DND-41 (cell line): ENCODE results near the gene PREX1.

Source experiments
- ATAC-seq: fragments of 200-7000 bp; cut with Tn5 transposase; 3 replicates; pipeline ENCODE4 v1.9.1; 2021; ENCODE audit warnings: low read depth; ENCODE audit not compliant: insufficient read depth
- DNase-seq: peaks from one replicate; pipeline ENCODE4 v3.0.0-alpha.2; 2020
- H2AFZ ChIP-seq: 2 replicates; pipeline ENCODE4 v1.6.0; 2012; ENCODE audit warnings: low read depth, low read length
- H3K27ac ChIP-seq: 2 replicates; pipeline ENCODE4 v1.5.1; 2012; ENCODE audit warnings: low read length, inconsistent platforms
- H3K27me3 ChIP-seq: fragments of 200-600 bp; sonication (generic); 2 replicates; pipeline ENCODE4 v1.6.0; 2012; ENCODE audit warnings: low read length, mild to moderate bottlenecking, inconsistent platforms; ENCODE audit not compliant: insufficient read depth, poor library complexity
- H3K36me3 ChIP-seq: 2 replicates; pipeline ENCODE4 v1.5.1; 2012; ENCODE audit warnings: low read length, inconsistent platforms; ENCODE audit not compliant: insufficient read depth
- H3K4me1 ChIP-seq: 2 replicates; pipeline ENCODE4 v1.5.1; 2012; ENCODE audit warnings: mild to moderate bottlenecking, low read length; ENCODE audit not compliant: insufficient read depth
- H3K4me2 ChIP-seq: 2 replicates; pipeline ENCODE4 v1.6.0; 2012; ENCODE audit warnings: mild to moderate bottlenecking, moderate library complexity, low read length, inconsistent platforms; ENCODE audit not compliant: insufficient read depth
- H3K4me3 ChIP-seq, 2 experiments: fragments of 200-600 bp in 1 of 2; shearing (Covaris generic) in 1 of 2; 2 replicates each; pipeline ENCODE4 v1.5.1; 2012 to 2016; ENCODE audit warnings: inconsistent platforms in 2 of 2, low read length in 2 of 2, mild to moderate bottlenecking in 2 of 2, low read depth in 1 of 2, moderate library complexity in 1 of 2
- H3K79me2 ChIP-seq: 2 replicates; pipeline ENCODE4 v1.6.0; 2012; ENCODE audit warnings: low read length, inconsistent platforms; ENCODE audit not compliant: insufficient read depth
- H3K9ac ChIP-seq: 2 replicates; pipeline ENCODE4 v1.6.0; 2012; ENCODE audit warnings: low read depth, mild to moderate bottlenecking, inconsistent platforms, low read length, moderate library complexity
- H3K9me3 ChIP-seq: 2 replicates; pipeline ENCODE4 v1.5.1; 2012; ENCODE audit warnings: low read length, moderate library complexity, mild to moderate bottlenecking, inconsistent platforms; ENCODE audit not compliant: insufficient read depth, severe bottlenecking
- H4K20me1 ChIP-seq: 2 replicates; pipeline ENCODE4 v1.6.0; 2012; ENCODE audit warnings: low read length; ENCODE audit not compliant: insufficient read depth
- CTCF ChIP-seq: IDR thresholded peaks from 2 replicates; pipeline ENCODE4 v1.5.1; 2012; ENCODE audit warnings: borderline replicate concordance, low read length, moderate library complexity, mild to moderate bottlenecking; ENCODE audit not compliant: poor library complexity, severe bottlenecking; ENCODE audit errors: extremely low read depth
- EZH2 ChIP-seq: IDR thresholded peaks from 3 replicates; pipeline ENCODE4 v1.6.1; 2012; ENCODE audit warnings: borderline replicate concordance, low read depth, mild to moderate bottlenecking, moderate library complexity, low read length, inconsistent platforms; ENCODE audit not compliant: severe bottlenecking

The PREX1 gene

GRCh38 chr20:48849299-48849698 is 21.5 kb upstream of the PREX1 start:
- H4K20me1 ChIP-seq, result no peaks in the 10 kb centered on the region; the same call in 1 of the 2 replicates
- H3K4me3 ChIP-seq, result no peak overlapping the region
- DNase-seq (no peak), ATAC-seq (no peak)
- H3K4me2 ChIP-seq, result no peak overlapping the region
- no peaks in the 10 kb centered on the region for H3K9me3 ChIP-seq
- H3K4me1 ChIP-seq, result no peaks in the 10 kb centered on the region
- no peak overlapping the region for H3K9ac ChIP-seq
- no peaks in the 10 kb centered on the region for H3K27me3 ChIP-seq
- H3K27ac ChIP-seq, result no peak overlapping the region
- H3K79me2 ChIP-seq, result no peaks in the 10 kb centered on the region
- H3K36me3 ChIP-seq, result no peaks in the 10 kb centered on the region
- no peak for TF ChIP-seq CTCF
- no peak for TF ChIP-seq EZH2
- no peak overlapping the region for H2AFZ ChIP-seq

GRCh38 chr20:48847498-48848205 is 19.9 kb upstream of the PREX1 start:
- DNase-seq (no peak), ATAC-seq (no peak)
- Histone ChIP-seq H3K79me2 (no peaks in the 10 kb centered on the region), H3K4me2 (no peak overlapping the region), H3K9me3 (no peaks in the 10 kb centered on the region), H3K4me3 (no peak overlapping the region), H2AFZ (no peak overlapping the region), H3K9ac (no peak overlapping the region), H3K36me3 (no peaks in the 10 kb centered on the region), H4K20me1 (no peaks in the 10 kb centered on the region; the same call in 1 of the 2 replicates), H3K4me1 (no peaks in the 10 kb centered on the region), H3K27me3 (no peaks in the 10 kb centered on the region), H3K27ac (no peak overlapping the region)
- TF ChIP-seq CTCF (no peak), EZH2 (no peak)

DNA sequence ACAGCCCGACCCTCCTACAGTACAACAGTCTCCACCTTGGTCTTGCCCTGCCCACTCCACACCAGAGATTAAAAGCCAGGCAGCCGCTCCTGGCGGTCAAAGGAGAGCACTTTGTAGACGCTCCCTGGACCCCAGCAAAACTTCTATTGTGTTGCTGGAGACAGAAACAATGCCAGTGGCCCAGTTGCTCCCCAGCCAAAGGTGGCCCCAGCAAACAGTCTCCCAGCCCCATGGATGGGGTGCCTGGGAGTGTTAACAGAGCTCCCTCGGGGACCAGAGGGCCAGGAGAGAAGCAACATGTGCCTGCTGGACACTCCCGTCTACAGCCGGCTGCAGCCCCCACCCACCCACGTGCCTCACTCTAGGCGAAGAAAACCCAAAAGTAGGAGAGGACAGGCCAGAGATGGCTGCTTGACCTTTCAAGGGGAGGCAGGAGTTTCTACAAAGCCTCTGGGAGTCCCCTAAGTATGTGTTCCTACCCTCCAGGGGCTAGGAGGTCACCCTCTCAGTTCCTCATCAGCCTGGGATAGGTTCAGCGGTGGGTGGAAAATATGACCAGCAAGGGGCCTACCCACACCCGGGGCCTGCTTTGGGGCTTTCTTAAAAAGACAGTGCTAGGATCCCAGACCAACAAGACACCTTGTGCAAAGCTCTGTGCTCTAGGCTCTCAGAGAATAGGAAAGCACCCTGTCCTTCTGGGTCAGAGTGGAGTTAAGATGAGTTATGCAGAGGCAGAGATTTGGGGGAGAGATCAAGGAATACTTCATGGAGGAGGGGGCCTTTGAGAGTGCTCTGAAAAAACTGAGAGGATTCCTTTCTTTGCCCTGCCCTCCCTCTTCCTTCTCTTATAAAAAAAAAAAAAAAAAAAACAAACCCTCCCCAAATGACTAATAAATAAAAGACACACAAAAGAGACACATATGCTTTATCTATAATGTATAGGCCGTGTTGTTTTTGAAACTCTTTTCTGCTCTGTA is 19.0 kb upstream of the PREX1 start:
- H3K27me3 ChIP-seq, result no peaks in the 10 kb centered on the region
- no peak overlapping the region for H2AFZ ChIP-seq
- H3K9me3 ChIP-seq, result no peaks in the 10 kb centered on the region
- ATAC-seq (no peak), DNase-seq (no peak)
- no peaks in the 10 kb centered on the region; the same call in 1 of the 2 replicates for H4K20me1 ChIP-seq
- TF ChIP-seq CTCF, result no peak
- no peak overlapping the region for H3K9ac ChIP-seq
- no peak overlapping the region for H3K4me2 ChIP-seq
- no peaks in the 10 kb centered on the region for H3K4me1 ChIP-seq
- no peaks in the 10 kb centered on the region for H3K79me2 ChIP-seq
- no peak overlapping the region for H3K4me3 ChIP-seq
- no peak overlapping the region for H3K27ac ChIP-seq
- no peaks in the 10 kb centered on the region for H3K36me3 ChIP-seq
